CD4-positive, alpha-beta T cell treated with Interleukin-2 at 100 ng/mL for 4 hours (primary cell): ENCODE data around the gene CYSTM1.

ENCODE experiments used
- DNase-seq: peaks from one replicate; pipeline ENCODE4 v3.0.0-alpha.2; 2020; ENCODE audit warnings: low spot score

The CYSTM1 gene

GRCh38 chr5:140208065-140208464 lies 33.1 kb downstream of the CYSTM1 start:
- DNase-seq = no peak

DNA sequence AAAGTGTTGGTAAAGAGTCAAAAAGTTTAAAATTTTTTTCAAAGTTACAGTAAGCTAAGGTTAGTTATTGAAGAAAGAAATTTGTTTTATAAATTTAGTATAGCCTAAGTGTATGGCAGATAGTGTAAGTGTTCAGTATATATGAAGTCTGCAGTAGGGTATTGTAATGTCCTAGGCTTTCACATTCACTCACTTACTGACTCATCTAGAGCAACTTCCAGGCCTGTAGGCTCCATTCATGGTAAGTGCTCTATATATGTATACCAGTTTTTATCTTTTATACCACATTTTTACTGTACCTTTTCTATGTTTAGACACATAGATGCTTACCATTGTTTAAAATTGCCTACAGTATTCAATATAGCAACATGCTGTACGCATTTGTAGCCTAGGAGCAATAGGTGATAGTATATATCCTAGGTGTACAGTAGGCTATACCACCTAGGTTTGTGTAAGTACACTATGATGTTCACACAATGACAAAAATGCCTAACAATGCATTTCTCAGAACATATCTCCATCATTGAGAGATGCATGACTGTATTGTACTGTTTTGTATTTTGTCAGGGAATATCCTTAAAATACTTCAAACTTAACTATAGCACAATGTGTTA lies 38.5 kb downstream of the CYSTM1 start:
- no peak for DNase-seq

DNA sequence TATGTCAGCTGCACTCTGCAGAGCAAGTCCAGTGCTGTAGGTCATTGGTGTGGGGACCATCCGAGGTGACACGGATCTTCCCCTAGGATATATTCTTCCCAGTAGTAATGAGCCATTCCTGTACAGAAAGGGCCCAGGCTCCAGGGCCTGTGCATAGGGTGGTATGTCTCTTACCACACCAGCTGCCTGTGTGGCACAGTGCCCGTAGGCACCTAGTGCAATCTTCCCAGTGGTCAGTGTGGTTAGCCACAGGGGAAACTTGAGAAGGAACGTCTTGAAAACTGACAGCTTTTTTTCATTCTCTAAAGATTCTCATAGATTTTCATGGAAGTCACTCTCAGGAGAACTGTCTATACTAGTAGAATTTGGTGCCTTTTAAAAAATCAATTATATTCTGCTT lies 39.8 kb downstream of the CYSTM1 start:
- DNase-seq = no peak

DNA sequence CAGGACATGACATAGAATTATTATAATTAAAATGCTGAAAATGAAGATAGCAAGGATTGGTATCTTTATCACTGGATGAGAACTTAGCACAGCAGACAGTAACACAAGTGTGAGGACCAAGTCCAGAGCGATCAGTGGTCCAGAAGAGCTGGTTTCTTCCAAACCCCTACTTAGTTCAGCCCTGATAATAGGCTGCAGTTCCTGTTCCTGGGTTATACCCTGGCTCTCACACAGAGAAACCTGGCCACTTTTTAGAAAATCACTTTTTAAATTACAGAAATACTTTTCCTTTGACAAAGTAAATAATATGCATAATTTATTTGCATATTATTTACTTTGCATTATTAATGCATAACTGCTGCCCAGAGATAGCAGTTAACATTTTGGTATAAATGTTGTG lies 40.3 kb downstream of the CYSTM1 start:
- no peak for DNase-seq

DNA sequence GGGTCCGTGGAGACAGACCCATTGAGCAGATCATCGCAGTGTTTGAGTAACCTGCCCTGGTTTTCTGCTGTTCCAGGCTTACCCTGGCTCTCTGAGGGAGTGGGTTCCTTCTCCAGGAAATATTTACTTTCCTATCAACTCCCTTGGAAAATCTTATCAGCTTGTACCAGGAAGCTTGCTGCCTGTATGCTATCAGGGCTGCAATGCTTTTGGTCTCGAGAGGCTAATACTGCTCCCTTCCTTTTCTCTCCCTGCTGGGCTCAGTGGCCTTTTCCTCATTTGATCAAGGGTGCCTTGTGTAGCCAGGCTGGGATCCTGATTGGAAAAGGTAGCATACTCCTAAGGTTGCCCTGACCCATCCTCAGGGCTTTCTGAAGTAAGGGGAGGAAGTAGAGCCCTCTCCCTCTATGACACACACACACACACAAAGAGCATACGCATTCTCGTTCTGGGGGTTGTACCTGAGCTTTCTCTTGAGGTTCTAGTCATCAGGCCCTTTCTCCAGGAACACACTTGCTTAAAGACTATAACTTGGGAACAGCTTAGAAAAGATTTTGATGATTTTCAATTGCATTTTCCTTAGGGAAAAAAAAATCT lies 41.6 kb downstream of the CYSTM1 start:
- DNase-seq = no peak

DNA sequence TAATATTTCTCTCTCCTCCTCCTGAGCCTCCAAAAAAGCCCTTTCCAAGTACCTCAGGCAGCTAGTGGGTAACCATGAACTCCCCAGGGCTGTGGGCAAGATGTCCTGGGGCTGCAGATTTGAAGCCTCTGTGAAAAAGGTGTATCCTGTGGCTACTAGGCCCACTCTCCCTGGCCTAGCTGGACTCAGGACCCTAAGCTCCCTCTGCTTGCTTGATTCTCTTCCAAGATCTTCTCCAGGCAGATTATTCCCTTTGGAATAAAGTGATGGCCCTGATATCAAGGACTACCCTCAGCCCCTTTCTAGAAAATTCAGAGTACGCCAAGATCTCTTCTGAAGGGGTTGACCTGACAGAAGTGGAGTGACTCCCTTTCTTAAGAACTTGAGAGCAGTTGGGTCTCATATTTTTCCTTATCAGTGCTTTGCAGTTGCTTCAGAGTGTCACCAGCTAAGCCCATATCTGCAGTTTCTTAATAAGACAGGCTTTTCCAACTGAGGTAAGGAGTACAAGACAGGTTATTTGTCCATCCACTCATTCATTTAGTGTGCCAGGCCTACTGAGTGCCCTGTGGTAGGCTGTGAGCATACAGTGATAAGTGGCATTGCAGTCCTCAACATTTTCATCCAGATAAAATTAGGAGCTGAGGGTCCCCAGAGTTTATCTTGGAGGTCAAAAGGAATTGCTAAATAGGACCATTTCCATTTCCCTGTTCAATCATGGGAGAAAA lies 42.5 kb downstream of the CYSTM1 start:
- no peak for DNase-seq

DNA sequence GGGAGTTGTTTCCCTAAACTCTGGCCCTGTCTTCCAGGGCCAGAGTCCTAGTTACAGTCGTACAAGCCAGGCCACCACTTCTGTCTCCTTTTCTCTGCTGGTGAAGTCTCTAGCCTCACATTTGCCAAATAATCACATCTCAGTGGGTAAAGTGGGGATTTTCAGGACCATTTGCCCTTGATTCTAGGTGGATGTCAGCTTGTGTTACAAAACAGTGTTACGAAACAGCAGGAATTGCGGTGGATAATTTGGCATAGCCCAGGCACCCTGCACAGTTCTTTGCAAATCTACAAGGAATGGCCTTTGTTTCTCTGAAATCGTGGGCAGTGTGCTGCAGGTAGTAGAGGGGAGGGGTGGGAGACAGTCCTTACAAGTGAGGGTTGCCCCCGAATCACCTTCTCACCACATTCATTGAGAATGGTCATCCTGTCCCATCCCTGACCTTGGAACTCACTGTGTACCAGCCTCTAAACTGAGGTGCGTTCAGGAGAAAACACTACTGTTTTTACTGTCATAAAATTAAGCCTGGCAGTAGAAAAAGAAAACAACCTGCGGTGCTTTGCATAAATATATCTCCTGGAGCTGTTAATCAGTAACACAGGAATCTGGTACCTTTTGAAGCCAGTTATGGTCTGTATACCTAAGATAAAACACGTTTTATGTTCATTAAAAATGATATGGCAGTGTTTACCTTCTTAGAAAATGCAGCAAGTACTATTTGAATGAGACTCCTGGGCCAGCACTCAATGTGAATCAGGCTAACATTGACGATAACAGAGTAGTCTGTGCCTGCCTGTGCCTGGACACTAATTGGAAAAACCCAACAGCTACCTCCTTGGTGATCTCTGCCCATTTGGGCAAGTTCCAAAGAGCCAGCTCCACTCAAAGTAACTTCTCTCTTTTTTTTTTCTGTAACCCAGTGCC lies 44.3 kb downstream of the CYSTM1 start:
- DNase-seq = no peak

DNA sequence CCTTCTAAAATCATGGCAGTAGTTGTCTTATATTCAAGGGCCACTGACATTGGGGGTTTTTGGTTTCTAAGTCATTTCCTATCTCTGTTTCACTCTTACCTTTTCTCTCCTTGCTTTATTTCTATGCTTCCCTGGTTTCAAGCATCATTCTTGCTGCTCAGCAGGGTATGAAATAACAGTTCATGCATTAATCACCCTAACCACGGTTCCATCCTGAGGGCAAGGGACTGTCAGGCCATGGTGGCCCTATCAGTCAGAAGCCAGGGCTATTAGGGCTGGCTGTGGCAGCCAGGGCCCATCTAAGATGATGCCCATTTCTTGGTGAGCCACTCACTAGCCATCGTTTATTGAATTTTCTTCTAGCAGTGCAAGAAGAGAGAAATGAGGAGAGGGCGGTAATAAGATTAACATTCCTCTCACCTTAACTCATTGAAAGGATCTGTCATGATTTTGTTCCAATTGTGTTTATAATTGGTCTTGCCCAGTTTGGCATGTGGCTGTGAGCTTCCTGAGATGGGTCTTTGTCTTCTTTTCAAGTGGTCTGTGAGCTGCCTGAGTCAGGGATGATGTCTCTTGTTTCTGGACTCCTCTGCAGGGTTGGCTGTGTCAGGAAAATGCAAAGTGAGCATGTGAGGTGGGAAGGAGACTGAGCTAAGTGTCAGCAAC lies 45.2 kb downstream of the CYSTM1 start:
- DNase-seq = no peak

GRCh38 chr5:140220698-140221064 lies 45.7 kb downstream of the CYSTM1 start:
- DNase-seq = no peak

GRCh38 chr5:140221697-140222223 lies 46.8 kb downstream of the CYSTM1 start:
- no peak for DNase-seq

- no peak for DNase-seq
Measured at GRCh38 chr5:140222416-140222815, 47.4 kb downstream of the CYSTM1 start.

DNA sequence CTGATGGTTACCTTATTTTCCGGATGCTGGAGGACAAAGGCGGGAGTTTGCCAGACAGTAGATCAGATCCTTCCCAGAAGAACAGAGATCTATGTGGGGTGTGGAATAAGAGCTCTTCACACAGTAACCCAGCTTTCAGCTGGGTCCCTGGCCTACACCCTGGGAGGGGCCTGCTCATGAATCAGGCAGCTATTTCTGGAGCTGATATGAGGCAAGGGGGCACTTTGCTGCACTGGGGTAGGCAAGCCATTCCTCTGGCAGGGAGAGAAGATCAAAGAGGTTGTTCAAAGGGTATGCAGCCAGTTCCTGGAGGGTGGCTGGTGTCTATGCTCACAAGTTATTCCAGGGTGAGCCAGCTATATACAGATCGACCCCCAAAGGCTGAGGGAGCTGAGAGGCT lies 48.6 kb downstream of the CYSTM1 start:
- no peak for DNase-seq

- DNase-seq = no peak
Measured at GRCh38 chr5:140224658-140225057, 49.7 kb downstream of the CYSTM1 start.

GRCh38 chr5:140225396-140225795 lies 50.4 kb downstream of the CYSTM1 start:
- no peak for DNase-seq

DNA sequence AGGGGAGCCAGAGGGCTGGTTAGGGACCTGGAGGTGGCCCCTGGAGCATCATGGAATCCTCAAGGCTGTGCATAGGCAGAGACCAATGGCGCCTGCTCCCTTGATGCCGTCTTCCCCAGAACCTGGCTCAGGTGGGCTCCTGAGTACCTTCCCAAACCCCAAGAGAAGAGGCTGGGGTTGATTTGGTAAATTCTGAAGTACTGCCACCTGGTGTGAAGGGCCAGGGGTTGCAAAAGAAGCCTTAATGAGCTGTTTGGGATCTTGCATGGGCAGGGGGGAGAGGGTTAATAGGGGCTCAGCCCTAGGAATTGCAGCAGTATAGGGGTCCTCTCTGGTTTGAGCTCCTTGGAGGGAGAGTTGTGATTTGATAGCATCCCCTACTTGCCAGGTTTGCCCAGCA lies 52.1 kb downstream of the CYSTM1 start:
- no peak for DNase-seq

DNA sequence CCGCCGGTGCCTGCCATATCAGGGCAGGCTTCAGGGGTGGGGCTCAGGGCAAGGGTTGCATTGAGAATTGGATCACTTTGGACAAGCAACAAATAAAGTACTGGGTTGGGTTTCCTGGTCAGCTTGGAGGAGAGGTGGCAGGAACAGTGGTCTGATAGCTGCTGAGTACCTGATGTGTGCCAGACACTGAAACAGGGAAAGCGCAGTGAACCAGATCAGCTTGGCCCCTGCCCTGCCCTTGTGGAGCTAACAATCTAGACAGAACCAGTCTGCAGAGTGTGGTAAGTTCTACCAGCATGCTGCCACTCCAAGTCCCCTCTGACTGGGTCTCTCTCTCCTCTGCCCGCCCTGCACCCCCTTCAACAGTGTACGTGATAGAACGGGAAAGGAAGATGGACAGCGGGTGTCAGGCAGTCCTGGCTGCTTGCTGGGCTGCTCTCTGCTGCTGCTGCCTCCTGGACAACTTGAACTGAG lies 53.4 kb downstream of the CYSTM1 start:
- no peak for DNase-seq

- DNase-seq = no peak
Measured at GRCh38 chr5:140230373-140230772, 55.4 kb downstream of the CYSTM1 start.

DNA sequence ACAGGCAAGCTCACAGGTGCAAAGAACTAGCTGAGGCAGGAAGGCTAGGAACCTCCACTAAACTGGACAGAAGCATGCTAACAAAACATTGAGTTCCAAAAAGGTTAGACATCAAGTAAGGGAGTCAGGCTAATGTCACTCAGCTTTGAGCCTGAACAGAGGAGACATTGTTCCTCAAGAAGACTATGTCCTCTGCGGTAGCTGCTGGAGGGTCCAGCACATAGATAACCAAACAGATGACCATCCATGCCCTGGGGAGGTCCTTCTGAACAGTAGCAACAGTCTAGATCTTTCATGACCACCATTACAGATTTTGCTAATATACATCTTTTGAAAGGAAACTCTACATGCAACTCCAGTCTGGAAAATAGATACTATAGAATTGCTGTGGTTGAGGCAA lies 57.7 kb downstream of the CYSTM1 start:
- DNase-seq = no peak

DNA sequence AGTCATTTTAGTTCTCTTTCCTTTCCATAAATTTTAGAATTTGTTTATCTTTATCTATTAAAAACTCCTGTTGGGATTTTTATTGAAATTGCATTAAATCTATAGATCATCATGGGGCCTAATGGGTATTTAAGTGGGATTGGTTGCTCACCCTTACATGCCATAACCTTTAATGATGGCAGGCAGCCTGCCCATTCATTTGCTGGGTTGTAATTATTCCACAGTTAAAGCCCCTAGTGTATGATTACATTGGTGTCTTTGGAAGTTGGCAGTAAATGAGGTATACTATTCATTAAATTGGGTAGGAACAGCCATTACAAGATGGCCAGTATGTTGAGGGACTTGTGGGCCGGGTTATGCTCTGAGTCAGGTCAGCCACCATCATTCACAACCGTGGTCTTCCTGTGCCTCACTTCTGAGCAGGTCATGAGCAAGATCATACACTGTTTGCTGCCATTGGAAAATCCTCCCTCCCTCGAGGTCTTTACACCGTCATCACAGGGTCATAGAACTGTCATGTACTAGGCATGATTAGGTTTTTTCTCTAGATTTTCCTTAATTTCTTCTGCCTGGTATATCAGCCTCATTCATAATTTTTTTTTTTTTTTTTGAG lies 59.5 kb downstream of the CYSTM1 start:
- no peak for DNase-seq

DNA sequence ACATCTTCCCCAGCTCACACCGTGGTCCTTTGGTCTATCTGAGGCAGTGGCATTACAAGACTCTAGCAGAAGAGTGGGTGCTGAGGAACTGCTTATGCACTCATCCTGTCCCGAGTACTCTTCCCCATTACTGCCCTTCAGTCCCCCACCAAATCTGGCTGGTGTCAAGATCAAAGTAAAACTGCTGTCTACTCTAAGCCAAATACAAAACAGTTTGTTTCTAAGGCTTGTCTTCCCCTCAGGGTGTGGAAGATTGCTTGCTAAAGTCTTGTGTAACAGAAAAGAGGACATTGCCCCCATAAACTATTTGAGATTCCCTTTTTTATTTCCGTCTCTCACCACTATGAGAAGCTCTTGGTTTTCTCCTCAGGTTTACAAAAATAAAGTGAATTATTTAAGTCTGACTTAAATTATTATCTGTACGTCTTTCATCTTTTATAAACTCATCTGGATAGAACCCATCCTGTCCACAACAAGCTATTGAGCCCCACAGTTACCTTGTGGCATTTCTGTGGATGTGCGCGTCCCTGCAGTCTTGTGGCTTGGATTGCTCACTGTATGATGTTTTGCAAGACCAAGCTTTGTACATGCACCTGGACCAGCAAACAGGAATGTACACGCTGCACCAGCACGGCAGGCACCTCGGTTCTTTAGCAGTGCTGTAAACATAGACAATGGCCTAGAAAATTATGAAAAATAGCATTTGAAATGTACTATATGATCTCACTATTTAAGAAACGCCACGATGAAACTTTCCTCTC lies 61.0 kb downstream of the CYSTM1 start:
- DNase-seq = no peak
